Suprapubic skin (tissue), 4 donors: ENCODE results near the gene FOXB1. TPM values are rescaled to one million over a fixed set of nuclear protein-coding genes. Genes with fewer than 3 reads are reported as not detected.

Experiments used
- DNase-seq, 2 donors: peaks; one replicate each; pipeline ENCODE4 v3.0.0-alpha.2; 2019; ENCODE audit warnings: low spot score in 2 of 2
- H3K27ac ChIP-seq: fragments of 200-600 bp; sonication (generic); one replicate; pipeline ENCODE4 v1.5.1; 2019
- H3K27me3 ChIP-seq: fragments of 200-600 bp; sonication (generic); one replicate; pipeline ENCODE4 v1.5.1; 2019
- H3K36me3 ChIP-seq: fragments of 200-600 bp; sonication (generic); one replicate; pipeline ENCODE4 v1.5.1; 2019
- H3K4me1 ChIP-seq: fragments of 200-600 bp; sonication (generic); one replicate; pipeline ENCODE4 v1.5.1; 2019
- H3K4me3 ChIP-seq: fragments of 200-600 bp; sonication (generic); one replicate; pipeline ENCODE4 v1.5.1; 2019; ENCODE audit warnings: mild to moderate bottlenecking
- H3K9me3 ChIP-seq: fragments of 200-600 bp; sonication (generic); one replicate; pipeline ENCODE4 v1.5.1; 2019
- CTCF ChIP-seq, 2 donors: fragments of 200-600 bp in 1 of 2; fragments of 450-650 bp in 1 of 2; sonication (generic) in 1 of 2; IDR thresholded peaks; one replicate each; pipeline ENCODE4 v1.5.1; 2016 to 2019; ENCODE audit warnings: antibody characterized with exemption in 2 of 2, mild to moderate bottlenecking in 1 of 2, moderate library complexity in 1 of 2
- EP300 ChIP-seq: sonication (generic); formaldehyde crosslinking; IDR thresholded peaks from one replicate; pipeline ENCODE4 v1.6.1; 2017; ENCODE audit warnings: antibody characterized with exemption
- POLR2A ChIP-seq, 2 donors: fragments of 450-650 bp; IDR thresholded peaks; one replicate each; pipeline ENCODE4 v1.6.1; 2017; ENCODE audit warnings: antibody characterized with exemption in 2 of 2, mild to moderate bottlenecking in 2 of 2, moderate library complexity in 2 of 2
- POLR2AphosphoS5 ChIP-seq, 3 donors: sonication (generic); formaldehyde crosslinking; IDR thresholded peaks; one replicate each; pipeline ENCODE4 v1.6.1; 2017; ENCODE audit warnings: antibody characterized with exemption in 3 of 3
- WGBS: methylation state at CpG from one replicate; pipeline ENCODE4 v1.1.5; 2018; 5-methylcytosine and 5-hydroxymethylcytosine counted together
- total RNA-seq, 4 donors: library from RNA; depleted of rRNA; stranded (reverse); fragments of >200 nt; gene quantifications; one replicate each; pipeline ENCODE4 v1.1.0, GENCODE V29; 2016

The FOXB1 gene
- total RNA-seq, 4 donors from 2014 or later: not detected

- peaks cover 11% of the 10 kb centered on the region for H3K4me1 ChIP-seq
- no peaks in the 10 kb centered on the region for H3K9me3 ChIP-seq
- no peak overlapping the region for H3K4me3 ChIP-seq
- no peak overlapping the region for H3K27ac ChIP-seq
- WGBS: 22% methylated on average over 24 of the region's 24 CpGs
- no peak for TF ChIP-seq CTCF (IDR thresholded peaks at IDR 0.05)
- TF ChIP-seq EP300: no peak
- no peak for TF ChIP-seq POLR2A (IDR thresholded peaks at IDR 0.05)
- no peak for TF ChIP-seq POLR2AphosphoS5 (IDR thresholded peaks at IDR 0.05)
- DNase-seq: no peak
- H3K36me3 ChIP-seq: no peaks in the 10 kb centered on the region
- H3K27me3 ChIP-seq: peaks cover 100% of the 10 kb centered on the region
Observed at GRCh38 chr15:59995568-59996297, 8.4 kb upstream of the FOXB1 start.

- H3K4me3 ChIP-seq: no peak overlapping the region
- no peak for DNase-seq
- no peaks in the 10 kb centered on the region for H3K9me3 ChIP-seq
- peaks cover 100% of the 10 kb centered on the region for H3K27me3 ChIP-seq
- TF ChIP-seq CTCF (IDR thresholded peaks at IDR 0.05): no peak
- peaks cover 11% of the 10 kb centered on the region for H3K4me1 ChIP-seq
- WGBS: 10% methylated on average over 27 of the region's 27 CpGs
- H3K36me3 ChIP-seq: no peaks in the 10 kb centered on the region
- H3K27ac ChIP-seq: no peak overlapping the region
Observed at GRCh38 chr15:59996298-59997041, 7.6 kb upstream of the FOXB1 start.

- no peak for DNase-seq
- Histone ChIP-seq H3K4me3 (no peak overlapping the region), H3K36me3 (no peaks in the 10 kb centered on the region), H3K4me1 (peaks cover 11% of the 10 kb centered on the region), H3K27me3 (peaks cover 100% of the 10 kb centered on the region), H3K9me3 (no peaks in the 10 kb centered on the region), H3K27ac (no peak overlapping the region)
- 4% methylated on average over 36 of the region's 36 CpGs for WGBS
- TF ChIP-seq POLR2A (IDR thresholded peaks at IDR 0.05) (no peak), POLR2AphosphoS5 (IDR thresholded peaks at IDR 0.05) (no peak), EP300 (no peak), CTCF (IDR thresholded peaks at IDR 0.05) (no peak)
Observed at GRCh38 chr15:59997070-59997701, 6.9 kb upstream of the FOXB1 start.

- no peak for TF ChIP-seq EP300
- TF ChIP-seq CTCF (IDR thresholded peaks at IDR 0.05): no peak
- TF ChIP-seq POLR2AphosphoS5 (IDR thresholded peaks at IDR 0.05): no peak
- no peak for TF ChIP-seq POLR2A (IDR thresholded peaks at IDR 0.05)
- peaks cover 100% of the 10 kb centered on the region for H3K27me3 ChIP-seq
- peaks cover 11% of the 10 kb centered on the region for H3K4me1 ChIP-seq
- H3K9me3 ChIP-seq: no peaks in the 10 kb centered on the region
- no peak for DNase-seq
- no peaks in the 10 kb centered on the region for H3K36me3 ChIP-seq
- no peak overlapping the region for H3K4me3 ChIP-seq
- no peak overlapping the region for H3K27ac ChIP-seq
- 19% methylated on average over 8 of the region's 8 CpGs for WGBS
Observed at GRCh38 chr15:59998305-59998949, 5.7 kb upstream of the FOXB1 start.
